GM19193 (cell line): ENCODE data around the gene ESYT2.

Experiments
- POLR2A ChIP-seq: IDR thresholded peaks from 4 replicates; pipeline ENCODE4 v1.6.1; 2011; ENCODE audit not compliant: insufficient read depth, insufficient read length; ENCODE audit errors: extremely low read depth

ESYT2 gene

GRCh38 chr7:158757404-158757989 is 71.8 kb downstream of the ESYT2 start:
- no peak for TF ChIP-seq POLR2A

DNA sequence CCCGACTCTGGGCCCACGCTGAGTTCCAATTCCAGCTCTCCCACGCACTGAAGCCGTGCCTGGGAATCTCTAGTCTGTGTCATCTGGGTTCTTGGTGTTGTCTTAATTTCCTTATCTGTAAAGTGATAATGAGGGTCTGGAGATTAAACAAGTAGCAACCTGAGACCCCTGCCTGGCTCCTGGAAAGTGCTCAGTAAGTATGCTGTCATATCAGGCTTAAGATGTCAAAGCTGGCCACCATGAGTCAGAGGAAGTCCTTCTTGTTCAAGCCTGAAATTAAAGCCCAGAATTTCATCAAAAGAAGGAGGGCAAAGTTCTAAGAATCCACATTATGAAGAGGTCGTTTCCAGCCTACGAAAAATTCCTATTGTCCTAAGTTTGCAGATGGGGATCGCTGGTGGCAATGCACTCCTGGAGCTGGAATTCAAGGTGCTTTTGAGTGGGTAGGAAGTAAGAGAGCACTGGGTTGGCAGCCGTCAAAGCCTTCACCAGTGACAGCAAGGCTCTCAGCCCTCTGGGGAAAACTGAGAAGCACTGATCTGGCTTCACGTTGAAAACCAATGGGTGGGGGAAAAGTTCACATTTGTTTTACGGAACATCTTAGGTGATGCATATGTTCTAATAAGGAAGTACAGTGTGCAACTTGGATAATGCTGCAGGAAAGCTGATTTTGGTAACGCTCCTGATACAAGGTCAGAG is 74.4 kb downstream of the ESYT2 start:
- TF ChIP-seq POLR2A, result no peak

- TF ChIP-seq POLR2A, result no peak
These were observed 75.4 kb downstream of the ESYT2 start for GRCh38 chr7:158753900-158754299.

- no peak for TF ChIP-seq POLR2A
These were observed 77.6 kb downstream of the ESYT2 start for GRCh38 chr7:158751751-158752150.

DNA sequence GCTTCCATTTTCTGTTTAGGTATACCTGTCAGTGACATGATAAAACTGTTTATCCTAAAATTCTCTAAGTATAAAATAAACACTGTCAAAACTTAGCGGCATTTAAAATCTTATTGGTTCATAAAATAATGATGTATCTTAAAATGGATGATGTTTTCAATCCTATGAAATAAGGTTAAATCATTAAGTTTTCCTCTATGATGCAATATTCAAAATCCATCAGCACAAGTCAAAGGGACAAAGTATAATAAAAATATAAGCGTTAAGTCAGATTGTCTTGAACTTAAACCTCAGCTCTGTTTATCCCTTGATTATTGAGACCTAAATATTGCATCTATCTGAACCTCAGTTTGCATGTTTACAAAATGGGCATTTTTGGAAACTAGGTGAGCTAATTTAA is 78.1 kb downstream of the ESYT2 start:
- no peak for TF ChIP-seq POLR2A

- no peak for TF ChIP-seq POLR2A
These were observed 78.6 kb downstream of the ESYT2 start for GRCh38 chr7:158750702-158751101.

DNA sequence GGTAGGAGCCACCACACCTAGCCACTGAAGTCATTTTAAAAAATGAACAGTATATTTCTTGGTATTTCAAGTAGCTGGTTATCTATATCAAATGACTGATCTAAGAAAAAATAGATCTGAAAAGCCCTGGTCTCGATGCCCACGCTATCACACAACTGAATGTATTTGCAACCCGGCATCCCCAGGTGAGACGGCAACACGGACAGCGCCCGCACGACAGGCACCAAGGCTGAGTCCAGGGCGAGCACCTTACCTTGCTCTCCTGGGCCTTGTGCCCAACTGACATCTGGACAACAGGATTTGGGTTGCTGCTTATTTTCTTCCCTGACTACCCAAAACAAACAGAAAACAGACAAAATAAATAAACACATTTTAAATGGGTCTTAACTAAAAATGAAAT is 79.9 kb downstream of the ESYT2 start:
- no peak for TF ChIP-seq POLR2A

DNA sequence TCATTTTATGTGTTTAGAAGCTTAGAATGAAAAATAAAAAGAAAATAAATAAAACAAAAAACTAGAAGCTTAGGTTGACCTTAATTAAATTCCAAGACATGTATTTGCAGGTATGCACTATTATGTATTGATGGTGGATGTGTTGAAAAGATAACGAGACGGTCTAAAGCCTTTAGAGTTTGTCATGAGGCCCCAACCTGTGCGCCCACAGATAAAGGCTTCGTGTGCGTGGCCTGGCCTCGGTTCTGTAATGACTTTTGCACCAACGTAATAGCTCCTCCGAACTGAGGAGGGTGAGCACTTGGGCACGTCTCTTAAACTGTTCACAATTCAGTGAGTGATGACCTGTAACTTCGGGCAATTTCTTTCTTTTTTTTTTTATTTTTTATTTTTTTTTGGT is 81.0 kb downstream of the ESYT2 start:
- no peak for TF ChIP-seq POLR2A

GRCh38 chr7:158747408-158747807 is 81.9 kb downstream of the ESYT2 start:
- TF ChIP-seq POLR2A, result no peak

GRCh38 chr7:158746957-158747356 is 82.4 kb downstream of the ESYT2 start:
- TF ChIP-seq POLR2A, result no peak

DNA sequence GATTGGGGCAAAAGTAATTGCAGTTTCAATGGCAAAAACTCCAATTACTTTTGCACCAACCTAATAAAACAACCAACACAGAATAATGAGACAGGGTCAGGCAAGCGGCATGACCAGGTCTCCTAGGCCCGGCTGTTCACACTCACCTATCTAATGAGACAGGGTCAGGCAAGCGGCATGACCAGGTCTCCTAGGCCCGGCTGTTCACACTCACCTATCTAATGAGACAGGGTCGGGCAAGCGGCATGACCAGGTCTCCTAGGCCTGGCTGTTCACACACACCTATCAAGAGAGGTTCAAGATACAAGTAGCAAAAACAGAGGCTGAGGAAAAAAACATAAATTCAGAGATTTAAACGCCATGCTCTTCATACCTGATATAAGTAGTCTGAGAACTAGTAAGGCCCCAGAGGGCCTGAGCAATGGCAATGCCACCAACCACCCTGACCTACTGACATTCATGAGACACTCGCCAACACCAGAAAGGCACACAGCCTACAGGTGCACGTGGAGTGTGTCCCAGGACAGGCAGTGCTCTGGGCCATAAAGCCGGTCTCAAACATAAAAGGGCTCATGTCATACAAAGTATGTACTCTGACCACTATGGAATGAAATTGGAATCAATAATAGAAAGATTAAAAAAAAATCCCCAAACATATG is 84.1 kb downstream of the ESYT2 start:
- TF ChIP-seq POLR2A, result no peak

GRCh38 chr7:158744070-158744469 is 85.2 kb downstream of the ESYT2 start:
- TF ChIP-seq POLR2A, result no peak

DNA sequence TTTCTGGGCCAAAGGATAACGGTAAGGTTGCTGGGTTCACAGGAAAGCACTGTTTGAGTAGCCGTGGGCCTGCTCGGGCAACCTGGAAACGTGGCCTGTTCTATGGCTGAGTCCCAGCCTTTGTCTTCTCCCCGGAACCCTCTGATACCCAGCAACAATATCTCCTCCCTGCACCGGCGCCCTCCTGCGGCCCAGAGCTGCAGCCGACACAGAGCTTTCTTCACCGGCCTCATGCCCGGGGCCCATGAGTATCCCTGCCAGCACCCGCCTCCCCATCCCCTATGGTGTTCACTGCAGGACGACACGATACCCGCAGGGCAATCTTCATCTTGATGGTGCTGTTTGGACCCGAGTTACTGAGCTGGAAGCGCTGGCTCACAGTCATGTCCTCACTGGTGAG is 86.1 kb downstream of the ESYT2 start:
- no peak for TF ChIP-seq POLR2A

GRCh38 chr7:158742065-158742821 is 87.1 kb downstream of the ESYT2 start:
- no peak for TF ChIP-seq POLR2A

DNA sequence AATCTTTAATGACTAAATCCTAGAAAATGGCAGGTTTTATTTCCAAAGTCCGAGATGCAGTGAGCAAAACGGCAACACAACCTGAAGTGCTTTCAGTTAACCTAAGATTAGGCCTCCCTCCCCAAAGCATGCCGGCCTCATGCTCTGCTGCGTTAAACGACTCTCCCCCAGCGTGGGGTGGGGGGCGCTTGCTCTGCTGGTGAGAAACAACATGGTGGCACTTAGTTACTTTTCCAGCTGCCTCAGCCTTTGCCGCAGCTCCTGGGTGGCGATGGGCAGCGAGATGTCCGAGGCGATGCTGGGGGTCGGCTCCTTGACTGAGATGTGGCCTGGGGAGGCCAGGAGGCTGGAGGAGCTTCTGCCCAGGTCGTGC is 88.0 kb downstream of the ESYT2 start:
- no peak for TF ChIP-seq POLR2A
